NB4 (cell line): ENCODE data around the gene CISD1.
"Not testable (repeated sequence)": the region's sequence is repeated elsewhere in the genome, so short reads cannot be mapped to it uniquely, and the experiment has no call there.

Experiments
- DNase-seq: peaks from one replicate; pipeline ENCODE4 v3.0.0; 2010; ENCODE audit warnings: low read depth
- H3K4me3 ChIP-seq: one replicate; pipeline ENCODE4 v1.5.1; 2011; ENCODE audit warnings: mild to moderate bottlenecking, low read depth, low read length, moderate library complexity
- CTCF ChIP-seq: IDR thresholded peaks from one replicate; pipeline ENCODE4 v1.5.1; 2012; ENCODE audit warnings: low read depth, low read length
- MAX ChIP-seq: IDR thresholded peaks from 2 replicates; pipeline ENCODE4 v1.6.1; 2011; ENCODE audit warnings: low read depth, low read length
- MYC ChIP-seq: IDR thresholded peaks from 2 replicates; pipeline ENCODE4 v1.6.1; 2011; ENCODE audit warnings: low read depth, low read length
- POLR2A ChIP-seq: IDR thresholded peaks from 2 replicates; pipeline ENCODE4 v1.6.1; 2011; ENCODE audit warnings: mild to moderate bottlenecking; ENCODE audit not compliant: insufficient read length; ENCODE audit errors: extremely low read depth

Gene CISD1

DNA sequence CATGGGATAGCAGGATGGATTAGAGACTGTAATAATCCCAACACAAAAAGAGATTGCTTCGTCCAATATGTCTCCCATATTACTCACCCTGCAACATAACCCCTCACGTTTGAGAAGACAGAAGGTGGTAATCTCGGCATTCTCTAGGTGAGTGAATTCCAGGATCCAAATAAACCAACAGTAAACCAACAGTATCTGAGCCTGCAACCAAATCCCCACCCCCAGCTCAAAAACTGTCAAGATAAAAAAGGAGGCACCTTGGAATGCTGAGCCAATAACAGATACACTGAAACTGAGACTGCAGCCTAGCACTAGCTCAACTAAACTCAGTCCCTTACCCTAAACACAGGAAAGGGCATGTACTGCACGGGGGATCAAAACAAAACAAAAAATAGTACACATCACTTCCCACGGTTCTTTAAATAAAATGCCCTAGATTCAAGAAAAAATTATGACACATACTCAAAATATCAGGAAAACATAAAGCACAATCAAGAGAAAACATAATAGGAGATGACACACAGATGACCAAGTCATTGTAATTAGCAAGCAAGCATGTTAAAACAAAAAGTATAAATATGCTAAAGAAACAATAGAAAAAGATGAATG lies 29.3 kb upstream of the CISD1 start:
- no peak overlapping the region for H3K4me3 ChIP-seq
- TF ChIP-seq CTCF (no peak), MYC (no peak), MAX (no peak), POLR2A (no peak)
- DNase-seq: no peak

- no peak for DNase-seq
- H3K4me3 ChIP-seq: no peak overlapping the region
- no peak for TF ChIP-seq MYC
- TF ChIP-seq POLR2A: no peak
- no peak for TF ChIP-seq CTCF
- no peak for TF ChIP-seq MAX
These were observed 28.4 kb upstream of the CISD1 start for GRCh38 chr10:58240531-58240930.

DNA sequence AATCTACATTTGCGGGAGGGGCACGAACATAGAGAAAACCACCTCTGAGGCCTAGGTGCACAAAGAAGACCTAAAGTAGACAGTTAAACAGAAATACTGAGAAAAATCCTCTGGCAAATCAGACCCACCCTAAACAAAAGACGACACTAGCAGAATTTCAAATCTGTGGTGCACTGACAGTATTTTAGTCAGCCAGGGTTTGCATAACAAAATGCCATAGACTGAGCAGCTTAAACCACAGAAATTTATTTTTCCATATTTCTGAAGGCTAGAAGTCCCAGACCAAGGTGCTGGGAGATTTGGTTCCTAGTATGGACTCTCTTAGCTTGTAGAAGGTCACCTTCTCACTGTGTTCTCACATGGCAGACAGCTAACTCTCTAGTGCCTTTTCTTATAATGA lies 27.6 kb upstream of the CISD1 start:
- no peak for DNase-seq
- TF ChIP-seq MYC (no peak), CTCF (no peak), MAX (no peak), POLR2A (no peak)
- no peak overlapping the region for H3K4me3 ChIP-seq

DNA sequence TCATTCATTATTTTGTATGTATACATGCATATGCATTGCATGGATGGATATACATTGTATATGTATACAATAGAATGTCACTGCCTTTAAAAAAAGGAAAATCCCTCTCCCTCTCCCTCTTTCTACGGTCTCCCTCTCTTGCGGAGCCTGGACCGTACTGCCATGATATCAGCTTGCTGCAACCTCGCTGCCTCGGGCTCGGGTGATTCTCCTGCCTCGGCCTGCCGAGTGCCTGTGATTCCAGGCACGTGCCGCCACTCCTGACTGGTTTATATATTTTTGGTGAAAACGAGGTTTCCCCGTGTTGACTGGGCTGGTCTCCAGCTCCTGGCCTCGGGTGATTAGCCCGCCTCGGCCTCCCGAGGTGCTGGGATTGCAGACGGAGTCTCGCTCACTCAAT lies 25.7 kb upstream of the CISD1 start:
- H3K4me3 ChIP-seq: no peak overlapping the region
- TF ChIP-seq MYC (no peak), POLR2A (no peak), CTCF (no peak)
- no peak for DNase-seq

DNA sequence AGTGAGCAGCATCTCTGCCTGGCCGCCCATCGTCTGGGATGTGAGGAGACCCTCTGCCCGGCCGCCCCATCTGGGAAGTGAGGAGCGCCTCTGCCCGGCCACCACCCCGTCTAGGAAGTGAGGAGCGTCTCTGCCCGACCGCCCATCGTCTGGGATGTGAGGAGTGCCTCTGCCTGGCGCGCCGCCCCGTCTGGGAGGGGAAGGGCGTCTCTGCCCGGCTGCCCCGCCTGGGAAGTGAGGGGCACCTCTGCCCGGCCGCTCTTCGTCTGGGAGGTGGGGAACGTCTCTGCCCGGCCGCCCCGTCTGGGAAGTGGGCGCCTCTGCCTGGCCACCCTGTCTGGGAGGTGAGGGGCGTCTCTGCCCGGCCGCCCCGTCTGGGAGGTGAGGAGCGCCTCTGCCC lies 25.2 kb upstream of the CISD1 start:
- H3K4me3 ChIP-seq: not testable (repeated sequence)

GRCh38 chr10:58244242-58244641 lies 24.7 kb upstream of the CISD1 start:
- not testable (repeated sequence) for DNase-seq, H3K4me3 ChIP-seq

More for the DNA sequence above, 25.2 kb upstream of the CISD1 start:
- not testable (repeated sequence) for DNase-seq

DNA sequence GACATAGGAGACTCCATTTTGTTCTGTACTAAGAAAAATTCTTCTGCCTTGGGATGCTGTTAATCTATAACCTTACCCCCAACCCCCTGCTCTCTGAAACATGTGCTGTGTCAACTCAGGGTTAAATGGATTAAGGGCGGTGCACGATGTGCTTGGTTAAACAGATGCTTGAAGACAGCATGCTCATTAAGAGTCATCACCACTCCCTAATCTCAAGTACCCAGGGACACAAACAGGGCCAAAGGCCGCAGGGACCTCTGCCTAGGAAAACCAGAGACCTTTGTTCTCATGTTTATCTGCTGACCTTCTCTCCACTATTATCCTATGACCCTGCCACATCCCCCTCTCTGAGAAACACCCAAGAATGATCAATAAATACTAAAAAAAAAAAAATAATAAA lies 24.3 kb upstream of the CISD1 start:
- H3K4me3 ChIP-seq, DNase-seq: not testable (repeated sequence)

GRCh38 chr10:58253184-58253583 lies 15.8 kb upstream of the CISD1 start:
- no peak for DNase-seq
- TF ChIP-seq MYC: no peak
- no peak for TF ChIP-seq CTCF
- no peak for TF ChIP-seq POLR2A
- no peak for TF ChIP-seq MAX
- H3K4me3 ChIP-seq: no peak overlapping the region
